GM19395 (cell line): ENCODE measurements around the gene SHE.
A peak's percentile ranks its signal among the peaks of the same experiment; 100 is the strongest.

ENCODE experiments used
- ATAC-seq: cut with Tn5 transposase; IDR thresholded peaks from one replicate; pipeline ENCODE4 v1.9.1; 2021; ENCODE audit warnings: mild to moderate bottlenecking, moderate library complexity; ENCODE audit not compliant: unreplicated experiment

The SHE gene

DNA sequence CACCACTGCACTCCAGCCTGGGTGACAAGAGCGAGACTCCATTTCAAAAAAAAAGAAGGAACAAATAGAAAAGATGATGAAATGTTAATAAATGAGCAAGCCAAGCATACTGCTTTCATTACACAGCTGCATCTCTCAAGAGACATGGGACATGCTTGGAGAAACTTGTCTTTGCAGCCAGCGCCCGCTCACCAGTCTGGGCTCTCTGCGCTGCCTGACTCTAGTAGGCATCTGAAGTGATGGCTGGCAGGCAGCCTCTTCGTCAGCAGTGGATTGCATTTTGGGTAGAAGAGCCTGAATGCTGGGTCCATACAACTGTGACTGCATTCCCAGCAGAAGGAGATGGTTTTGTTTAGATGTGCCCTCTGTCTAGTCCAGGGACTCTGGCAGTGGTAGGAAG is 49.1 kb downstream of the SHE start:
- ATAC-seq, result no peak

DNA sequence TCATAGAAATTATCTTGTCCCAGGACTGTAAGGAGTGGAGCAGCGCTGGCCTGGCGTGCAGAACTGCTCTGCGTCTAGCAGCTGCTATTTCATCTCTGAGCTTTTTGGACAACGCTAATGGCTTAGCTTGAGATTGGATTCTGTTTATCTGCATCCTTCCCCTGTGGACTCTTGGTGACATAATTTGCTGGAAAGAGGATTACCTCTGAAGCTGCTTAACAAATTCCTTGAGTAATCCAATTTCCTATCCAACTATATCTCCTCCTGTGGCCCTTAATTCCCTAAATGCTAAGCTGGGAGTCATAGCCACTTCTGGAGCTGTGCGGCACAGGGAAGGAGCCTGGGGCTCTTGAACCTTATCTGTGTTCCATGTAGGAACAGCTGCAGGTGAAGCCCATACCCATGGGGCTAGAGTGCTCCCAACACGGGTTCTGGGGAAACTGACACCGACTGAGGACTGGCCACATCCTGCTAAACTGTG is 53.8 kb downstream of the SHE start:
- no peak for ATAC-seq

DNA sequence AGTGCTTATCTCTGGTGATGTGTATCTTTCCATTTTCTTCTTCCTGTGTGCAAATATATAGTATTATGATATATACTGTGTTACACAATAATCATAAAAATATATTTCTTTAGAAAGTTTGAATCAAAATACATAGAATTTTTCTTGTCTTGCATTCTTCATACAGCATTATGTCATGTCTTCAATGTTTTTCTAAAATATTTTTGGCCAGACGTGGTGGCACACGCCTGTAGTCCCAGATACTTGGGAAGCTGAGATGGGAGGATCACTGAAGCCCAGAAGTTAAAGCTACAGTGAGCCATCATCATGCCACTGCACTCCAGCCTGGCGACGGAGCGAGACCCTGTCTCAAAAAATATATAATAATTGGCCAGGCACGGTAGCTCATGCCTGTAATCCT is 55.4 kb downstream of the SHE start:
- no peak for ATAC-seq

DNA sequence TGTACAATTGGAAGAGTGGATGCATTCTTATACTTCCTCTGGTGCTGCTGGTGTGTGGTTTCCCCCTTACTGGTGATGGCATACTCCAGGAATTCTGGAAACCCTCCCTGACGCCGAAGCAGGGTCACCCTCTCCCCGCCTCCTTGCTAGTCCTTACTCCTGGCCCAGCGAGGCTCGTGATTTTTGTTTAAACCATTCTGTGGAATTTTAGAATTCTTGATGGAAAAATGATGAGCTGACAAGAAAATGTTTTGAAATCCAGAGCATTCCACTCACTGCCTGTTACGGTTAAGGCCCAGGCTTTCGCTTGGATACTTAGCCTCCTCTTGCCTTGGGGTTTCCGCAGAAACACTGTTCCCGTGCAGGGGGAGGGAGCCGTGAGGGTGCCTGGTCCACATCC is 55.9 kb downstream of the SHE start:
- no peak for ATAC-seq

DNA sequence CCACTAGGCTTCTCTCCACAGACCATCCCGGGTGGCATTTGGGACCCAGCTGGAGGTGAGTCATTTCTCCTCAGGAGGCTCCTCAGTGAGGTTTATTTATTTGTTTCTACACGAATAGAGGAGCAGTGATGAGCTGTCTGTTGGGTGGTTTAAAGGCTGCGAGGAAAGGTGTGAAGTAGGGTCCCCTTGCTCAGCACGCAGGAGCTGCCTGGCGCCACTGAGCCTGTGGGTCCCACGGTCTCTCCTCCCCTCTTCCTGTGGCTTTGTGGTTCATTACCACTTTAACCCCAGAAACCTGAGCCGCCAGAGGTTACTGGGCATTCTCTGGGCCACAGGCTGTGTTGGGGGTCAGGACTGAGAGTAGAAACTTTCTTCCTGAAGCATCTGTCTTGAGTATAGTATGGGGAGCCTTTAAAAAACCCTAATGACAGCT is 57.2 kb downstream of the SHE start:
- peak; percentile 77 for ATAC-seq

DNA sequence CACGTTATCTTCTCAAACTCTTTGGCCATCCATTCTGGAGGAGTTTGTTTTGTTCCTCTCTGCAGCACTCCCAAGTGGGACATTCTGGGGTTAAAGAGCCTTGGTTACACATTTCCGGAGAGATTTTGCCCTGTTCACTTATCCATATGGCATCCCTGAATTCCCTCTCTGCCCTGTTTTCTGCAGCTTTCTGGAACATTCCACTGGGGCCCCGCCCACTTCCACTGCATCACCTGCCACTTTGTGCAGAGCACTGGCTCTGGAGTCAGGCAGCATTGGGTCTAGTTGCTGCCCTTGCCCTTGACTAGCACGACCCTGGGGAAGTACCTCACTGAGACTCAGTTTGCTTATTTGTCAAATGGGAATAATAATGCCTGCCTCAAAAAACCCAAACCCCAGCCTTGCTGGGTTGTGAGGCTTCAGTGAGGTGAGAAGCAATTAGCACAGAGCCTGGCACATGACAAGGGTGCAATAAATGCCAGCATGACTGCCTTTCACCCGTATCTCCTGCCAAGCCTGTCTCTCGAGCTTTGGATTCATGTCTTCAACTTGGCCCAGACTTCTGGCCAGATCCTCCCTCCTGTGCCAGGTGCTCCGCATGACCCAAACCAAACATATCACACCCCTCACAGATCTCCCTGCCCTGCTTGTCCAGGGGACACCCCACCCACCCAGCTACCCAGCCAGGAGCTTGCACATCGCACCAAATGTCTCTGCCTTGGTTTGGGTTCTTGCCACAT is 58.8 kb downstream of the SHE start:
- ATAC-seq, result no peak

DNA sequence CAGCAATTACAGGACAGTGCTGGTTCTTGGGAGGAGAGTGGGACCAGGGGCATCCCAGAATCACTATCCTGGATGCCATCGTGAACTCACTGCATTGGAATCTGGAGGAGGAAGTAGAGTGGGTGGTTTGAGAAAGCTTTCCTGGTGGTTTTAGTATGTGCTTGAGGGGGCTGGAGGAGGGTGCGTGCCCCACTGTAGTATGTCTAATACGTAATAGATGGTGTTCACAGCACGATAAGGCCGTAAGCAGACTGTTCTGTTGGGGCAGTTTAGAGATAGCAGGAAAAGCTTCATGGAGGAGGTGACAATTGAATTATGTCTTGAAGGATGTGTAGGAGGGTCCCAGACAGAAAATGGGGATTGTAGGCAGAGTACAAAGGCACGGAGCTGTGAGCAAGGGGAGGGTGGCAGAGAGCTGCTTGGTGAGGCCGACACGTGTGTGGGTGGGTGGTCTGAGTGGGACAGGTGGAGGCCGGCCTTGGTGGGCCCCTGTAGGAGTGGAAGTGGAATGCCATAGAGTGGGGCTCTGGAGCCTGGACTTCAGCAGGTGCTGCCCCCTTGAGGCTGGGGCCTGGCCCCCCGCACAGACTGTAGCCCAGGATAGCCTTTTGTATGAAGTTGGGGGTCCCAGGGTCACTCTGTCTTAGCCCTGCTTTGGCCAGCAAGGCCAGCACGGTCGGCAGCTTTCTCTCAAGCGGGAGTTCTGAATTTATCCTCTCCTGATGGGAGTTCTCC is 60.0 kb downstream of the SHE start:
- ATAC-seq, result no peak

DNA sequence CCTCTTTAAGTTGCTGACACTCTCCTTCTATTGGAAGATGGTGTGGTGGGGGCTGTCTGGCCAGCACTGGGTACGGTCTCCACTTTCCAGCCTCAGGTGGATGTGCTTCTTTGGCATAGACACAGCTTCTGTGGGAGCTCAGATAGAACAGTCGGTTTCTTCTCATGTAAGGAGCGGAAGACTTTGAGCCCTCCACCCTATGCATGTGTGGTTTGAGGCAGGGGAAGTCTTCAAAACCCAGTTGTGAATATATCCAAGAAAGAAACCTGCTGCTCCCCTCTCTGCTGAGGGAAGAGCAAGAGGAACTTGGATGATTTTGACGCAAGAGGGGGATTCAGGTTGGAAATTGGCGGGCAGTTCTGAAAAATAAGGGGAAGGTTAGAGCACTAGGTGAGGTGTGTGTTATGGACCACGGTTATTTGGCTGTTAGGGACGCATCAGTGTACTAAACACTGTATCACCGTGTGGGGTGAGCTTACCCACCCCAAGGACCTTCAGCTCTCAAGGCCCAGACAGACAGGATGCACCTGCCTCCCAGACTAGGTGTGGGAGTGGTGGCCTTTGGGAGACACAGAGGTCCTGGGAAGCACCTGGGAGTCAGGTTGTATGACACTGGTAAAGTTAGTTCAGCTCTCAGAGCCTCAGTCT is 60.8 kb downstream of the SHE start:
- ATAC-seq, result no peak

DNA sequence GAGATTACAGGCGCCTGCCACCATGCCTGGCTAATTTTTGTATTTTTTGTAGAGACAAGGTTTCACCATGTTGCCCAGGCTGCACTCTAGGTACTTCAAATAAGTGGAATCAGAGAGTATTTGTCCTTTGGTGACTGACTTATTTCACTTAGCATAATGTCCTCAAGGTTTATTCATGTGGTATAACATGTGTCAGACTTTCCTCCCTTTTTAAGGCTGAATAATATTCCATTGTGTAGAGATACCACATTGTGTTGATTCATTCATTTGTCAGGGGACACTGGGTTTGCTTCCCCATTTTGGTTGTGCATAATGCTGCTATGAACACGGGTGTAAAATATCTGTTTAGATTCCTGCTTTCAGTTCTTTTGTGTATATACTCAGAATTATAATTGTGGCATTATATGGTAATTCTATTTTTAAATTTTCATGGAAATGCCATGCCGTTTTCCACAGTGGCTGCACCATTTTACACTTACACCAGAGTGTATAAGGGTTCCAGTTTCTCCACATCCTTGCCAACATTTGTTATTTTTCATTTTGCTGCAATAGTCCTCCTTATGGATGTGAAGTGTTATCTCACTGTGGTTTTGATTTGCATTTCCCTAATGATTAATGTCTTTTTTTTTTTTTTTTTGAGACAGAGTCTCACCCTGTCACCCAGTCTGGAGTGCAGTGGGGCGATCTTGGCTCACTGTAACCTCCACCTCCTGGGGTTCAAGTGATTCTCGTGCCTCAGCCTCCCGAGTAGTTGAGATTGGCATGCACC is 62.0 kb downstream of the SHE start:
- ATAC-seq, result no peak

DNA sequence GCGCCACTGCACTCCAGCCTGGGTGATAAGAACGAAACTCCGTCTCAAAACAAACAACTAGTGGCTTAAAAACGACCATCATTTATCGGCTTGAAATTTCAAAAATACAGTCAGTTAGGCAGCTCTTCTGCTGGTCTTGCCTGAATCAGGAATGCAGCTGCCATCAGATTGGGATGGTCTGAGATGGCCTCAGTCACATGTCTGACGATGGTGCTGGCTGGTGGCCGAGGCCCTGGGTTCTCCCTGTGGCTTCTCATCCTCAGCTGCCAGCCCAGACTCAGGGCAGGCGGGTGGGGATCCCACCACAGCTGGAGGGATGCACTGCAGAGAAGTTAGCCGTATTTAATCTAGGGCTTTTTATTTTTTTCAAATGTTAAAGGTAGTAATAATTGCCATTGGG is 65.8 kb downstream of the SHE start:
- ATAC-seq, result no peak

DNA sequence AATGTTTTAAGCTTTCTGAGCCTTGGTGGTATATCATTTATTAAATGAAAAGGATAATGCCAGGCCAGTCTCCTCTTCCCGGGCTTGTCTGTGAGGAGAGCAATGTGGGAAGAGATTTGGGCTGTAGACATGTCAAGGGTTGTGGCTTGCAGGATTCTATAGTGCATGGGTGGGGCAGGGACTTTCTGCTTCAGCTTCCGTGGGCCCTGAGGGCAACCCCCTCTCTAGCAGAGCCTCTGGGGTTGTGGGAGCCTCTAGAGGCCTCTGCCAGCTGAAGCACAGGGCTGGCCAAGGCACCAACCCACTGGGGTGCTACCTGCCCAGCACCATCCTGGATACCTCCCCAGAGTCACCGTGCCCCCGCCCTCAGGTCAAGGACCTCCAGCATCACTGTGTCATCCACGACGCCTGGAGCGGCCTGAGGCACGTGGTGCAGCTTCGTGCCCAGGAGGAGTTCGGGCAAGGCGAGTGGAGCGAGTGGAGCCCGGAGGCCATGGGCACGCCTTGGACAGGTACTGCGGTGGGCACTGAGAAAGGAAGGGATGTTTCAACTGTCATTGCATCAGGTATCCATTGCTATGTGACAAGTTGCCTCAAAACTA is 66.5 kb downstream of the SHE start:
- no peak for ATAC-seq

DNA sequence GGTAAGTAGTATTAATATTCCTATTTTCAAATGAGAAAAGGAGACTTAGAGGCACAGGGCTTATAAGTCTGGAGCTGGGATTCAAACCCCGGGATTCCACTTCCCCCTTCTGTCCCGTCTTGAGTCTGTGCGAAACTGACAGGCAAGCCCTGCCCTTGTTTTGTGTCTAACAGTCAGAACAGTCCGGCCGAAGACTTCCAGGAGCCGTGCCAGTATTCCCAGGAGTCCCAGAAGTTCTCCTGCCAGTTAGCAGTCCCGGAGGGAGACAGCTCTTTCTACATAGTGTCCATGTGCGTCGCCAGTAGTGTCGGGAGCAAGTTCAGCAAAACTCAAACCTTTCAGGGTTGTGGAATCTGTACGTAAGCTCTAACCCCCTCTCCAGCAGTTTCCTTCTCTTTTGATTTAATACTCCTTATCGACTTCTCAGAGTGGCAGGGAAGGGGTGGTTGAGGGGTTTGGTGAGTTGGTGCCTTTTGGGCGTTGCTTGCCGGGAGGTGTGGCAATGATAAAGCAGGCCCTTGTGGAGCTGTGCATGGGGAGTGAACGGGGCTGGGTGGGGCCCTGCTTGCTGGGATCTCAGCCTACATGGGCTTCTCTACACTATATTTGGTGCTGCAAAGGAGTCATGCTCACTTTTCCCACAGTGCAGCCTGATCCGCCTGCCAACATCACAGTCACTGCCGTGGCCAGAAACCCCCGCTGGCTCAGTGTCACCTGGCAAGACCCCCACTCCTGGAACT is 67.7 kb downstream of the SHE start:
- ATAC-seq, result no peak

DNA sequence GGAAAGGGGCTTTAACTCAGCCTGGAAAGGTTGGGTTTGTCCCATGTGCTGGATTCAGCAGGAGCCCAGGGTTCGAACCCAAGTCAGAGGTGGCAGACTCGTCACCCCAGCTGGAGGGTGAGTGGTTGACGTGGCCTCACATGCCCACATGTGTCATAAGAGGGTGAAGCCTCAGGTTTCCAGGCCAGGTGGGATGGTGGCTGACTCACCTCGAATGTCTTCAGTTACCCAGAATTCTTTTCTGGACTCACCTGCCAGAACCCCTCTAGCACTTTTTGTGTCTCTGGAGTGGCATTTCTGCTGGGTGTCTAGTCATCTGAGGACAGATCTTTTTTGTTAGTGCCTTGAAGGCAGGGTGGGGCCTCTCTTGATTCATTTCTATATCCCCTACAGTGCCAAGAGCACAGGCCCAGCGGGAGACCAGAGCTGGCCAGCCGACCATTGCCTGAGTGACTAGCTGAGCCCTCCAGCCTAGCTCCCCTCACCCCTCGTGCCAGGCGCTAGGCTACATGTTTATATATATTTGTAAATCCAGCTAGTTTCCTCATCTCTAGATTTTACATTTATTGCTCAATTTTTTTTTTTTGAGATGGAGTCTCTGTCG is 68.9 kb downstream of the SHE start:
- ATAC-seq, result no peak

DNA sequence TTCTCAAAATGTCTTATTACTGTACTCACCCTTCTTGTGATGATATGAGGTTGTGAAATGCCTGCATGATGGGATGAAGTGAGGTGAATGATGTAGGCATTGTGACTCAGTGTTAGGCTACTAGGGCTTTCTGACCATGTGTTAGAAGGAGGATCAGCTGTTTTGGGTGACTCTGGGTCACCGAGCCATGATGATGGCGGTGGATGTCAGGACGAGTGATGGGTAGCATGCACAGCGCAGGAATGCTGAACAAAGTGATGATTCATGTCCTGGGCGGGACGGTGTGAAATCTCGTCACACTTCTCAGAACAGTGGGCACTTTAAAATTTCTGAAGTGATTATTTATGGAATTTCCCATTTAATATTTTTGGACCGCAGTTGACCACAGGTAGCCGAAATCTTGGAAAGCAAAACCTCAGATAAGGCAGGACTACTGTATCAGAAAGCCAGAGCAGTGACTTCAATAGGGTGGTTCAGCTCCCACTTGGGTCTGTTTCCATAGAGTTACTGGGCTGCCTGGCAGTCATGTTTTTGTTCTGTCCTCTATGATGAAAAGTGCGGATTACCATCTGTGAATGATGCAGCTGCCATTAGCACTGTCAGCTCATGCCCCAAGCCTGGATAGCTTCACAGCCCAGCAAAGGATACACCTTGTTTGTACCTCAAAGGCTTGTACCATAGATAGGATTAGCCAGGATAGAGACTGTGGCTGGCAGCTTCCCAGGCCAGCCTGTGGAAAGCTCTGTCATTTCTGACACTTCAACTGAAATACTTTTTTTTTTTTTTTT is 70.4 kb downstream of the SHE start:
- ATAC-seq, result no peak

DNA sequence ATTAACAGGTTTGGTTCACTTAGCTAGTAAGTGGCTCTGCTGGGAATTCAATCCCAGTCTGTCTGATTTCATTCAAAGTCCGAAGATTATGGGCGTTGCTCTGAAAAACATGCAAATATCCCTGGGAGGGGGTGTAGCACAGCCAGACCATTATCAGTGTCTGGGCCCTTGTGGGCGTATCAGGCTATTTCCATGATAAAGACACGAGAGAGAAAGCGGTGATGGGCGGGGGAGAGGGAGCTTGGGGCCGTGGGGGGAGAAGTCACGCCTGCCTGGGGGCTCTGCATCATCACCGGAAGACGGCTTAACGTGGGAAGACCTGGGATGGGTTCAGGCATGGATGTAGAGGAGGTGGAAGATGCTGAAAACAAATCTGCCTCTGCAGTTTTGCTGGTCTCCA is 71.3 kb downstream of the SHE start:
- ATAC-seq, result no peak

DNA sequence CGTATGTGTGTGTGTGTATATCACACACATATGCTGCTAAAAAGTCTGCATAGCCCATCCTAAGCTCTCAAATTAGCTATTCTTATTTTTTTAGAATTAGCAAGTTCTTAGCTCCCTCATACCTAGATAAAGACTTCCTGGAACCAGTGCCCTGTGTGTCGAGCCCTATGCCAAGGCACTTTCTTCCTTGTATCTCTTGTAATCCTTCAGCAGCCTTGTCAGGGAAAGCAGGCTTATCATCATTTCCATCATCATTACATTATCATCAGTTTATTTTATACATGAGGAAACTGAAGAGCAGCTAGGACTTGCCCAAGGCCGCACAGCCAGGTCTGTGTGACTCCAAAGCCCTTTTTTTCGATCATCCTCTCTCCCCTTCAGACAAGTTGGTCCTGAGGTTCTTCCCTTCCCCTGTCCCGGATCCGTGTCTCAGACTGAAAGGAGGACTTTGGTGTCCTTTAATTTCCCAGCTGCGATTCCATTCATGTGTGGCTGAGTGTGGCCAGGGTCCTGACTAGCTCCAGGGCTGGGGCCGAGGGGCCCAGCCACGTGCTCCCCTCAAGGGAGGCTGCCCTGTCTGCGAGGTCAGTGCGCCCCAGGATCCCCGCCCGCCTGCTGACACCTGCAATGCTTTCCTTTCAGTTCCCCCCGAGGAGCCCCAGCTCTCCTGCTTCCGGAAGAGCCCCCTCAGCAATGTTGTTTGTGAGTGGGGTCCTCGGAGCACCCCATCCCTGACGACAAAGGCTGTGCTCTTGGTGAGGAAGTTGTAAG is 72.2 kb downstream of the SHE start:
- no peak for ATAC-seq
